Naive thymus-derived CD4-positive, alpha-beta T cell (primary cell): ENCODE data around the gene PACRG. TPM values are rescaled to one million over a fixed set of nuclear protein-coding genes. Genes with fewer than 3 reads are reported as not detected.

ENCODE experiments used
- ATAC-seq: fragments of 150-1000 bp; cut with Tn5 transposase; 2 replicates; pipeline ENCODE4 v1.10.0; 2021; ENCODE audit warnings: mild to moderate bottlenecking, moderate library complexity
- CTCF ChIA-PET: fragments of 350-600 bp; sonication (Branson Sonifier 250); formaldehyde crosslinking; loops from one replicate; lab custom pipeline; 2021; ENCODE audit warnings: antibody characterized with exemption; lab: Charles Lee
- POLR2A ChIA-PET: fragments of 350-600 bp; sonication (Branson Sonifier 250); formaldehyde crosslinking; loops from one replicate; lab custom pipeline; 2021; ENCODE audit warnings: antibody characterized with exemption, inconsistent platforms; lab: Charles Lee
- DNase-seq, 9 donors: peaks; one replicate each; pipeline versions ENCODE4 v3.0.0 to v3.0.0-alpha.2; 2020 to 2022; ENCODE audit warnings: mixed read lengths in 1 of 9
- H3K27ac ChIP-seq: one replicate; pipeline ENCODE4 v1.7.0; 2013; ENCODE audit warnings: mild to moderate bottlenecking, low read depth, low read length, moderate library complexity
- H3K27me3 ChIP-seq, 2 donors: one replicate each; pipeline ENCODE4 v1.7.0; 2013; ENCODE audit warnings: low read length in 2 of 2, mild to moderate bottlenecking in 2 of 2, moderate library complexity in 2 of 2; ENCODE audit not compliant: control insufficient read depth in 2 of 2, insufficient read depth in 2 of 2
- H3K36me3 ChIP-seq, 3 experiments: 1 replicate in 2 of 3; 2 replicates in 1 of 3; pipeline ENCODE4 v1.7.0; 2013; ENCODE audit warnings: low read length in 3 of 3, mild to moderate bottlenecking in 3 of 3, moderate library complexity in 1 of 3; ENCODE audit not compliant: insufficient read depth in 3 of 3, control insufficient read depth in 2 of 3
- H3K4me1 ChIP-seq, 2 donors: one replicate each; pipeline ENCODE4 v1.7.0; 2013; ENCODE audit warnings: low read length in 2 of 2, mild to moderate bottlenecking in 2 of 2, moderate library complexity in 1 of 2; ENCODE audit not compliant: control insufficient read depth in 2 of 2, insufficient read depth in 2 of 2
- H3K4me3 ChIP-seq: 2 replicates; pipeline ENCODE4 v1.7.0; 2013; ENCODE audit warnings: mild to moderate bottlenecking, low read length
- H3K9me3 ChIP-seq, 3 experiments: 1 replicate in 2 of 3; 2 replicates in 1 of 3; pipeline ENCODE4 v1.7.0; 2013; ENCODE audit warnings: low read length in 3 of 3; ENCODE audit not compliant: control insufficient read depth in 2 of 3
- H3K27ac Mint-ChIP-seq, 9 donors: one replicate each; pipeline ENCODE4 v1.8.0; 2020 to 2022; ENCODE audit warnings: mixed read lengths in 9 of 9, mild to moderate bottlenecking in 8 of 9, moderate library complexity in 5 of 9, inconsistent platforms in 2 of 9
- H3K27me3 Mint-ChIP-seq, 5 donors: one replicate each; pipeline ENCODE4 v1.8.0; 2021 to 2022; ENCODE audit warnings: mixed read lengths in 5 of 5, mild to moderate bottlenecking in 1 of 5
- H3K36me3 Mint-ChIP-seq, 5 donors: one replicate each; pipeline ENCODE4 v1.8.0; 2020 to 2022; ENCODE audit warnings: mixed read lengths in 5 of 5, mild to moderate bottlenecking in 3 of 5, inconsistent platforms in 1 of 5
- H3K4me1 Mint-ChIP-seq, 7 donors: one replicate each; pipeline ENCODE4 v1.8.0; 2020 to 2022; ENCODE audit warnings: mixed read lengths in 7 of 7, mild to moderate bottlenecking in 3 of 7, inconsistent platforms in 1 of 7
- H3K4me3 Mint-ChIP-seq, 10 donors: one replicate each; pipeline ENCODE4 v1.8.0; 2020 to 2022; ENCODE audit warnings: mild to moderate bottlenecking in 10 of 10, mixed read lengths in 10 of 10, moderate library complexity in 6 of 10, inconsistent platforms in 2 of 10
- H3K9me3 Mint-ChIP-seq, 11 donors: one replicate each; pipeline ENCODE4 v1.8.0; 2020 to 2022; ENCODE audit warnings: mixed read lengths in 11 of 11, mild to moderate bottlenecking in 4 of 11, inconsistent platforms in 1 of 11, moderate library complexity in 1 of 11
- intact Hi-C, 2 donors: fragments of 100-400 bp; cut with micrococcal nuclease; formaldehyde crosslinking; loops; one replicate each; pipeline ENCODE4 v1.15.1; 2023
- polyA plus RNA-seq, 2 donors: library from polyadenylated mRNA; unstranded; fragments of 300-500 nt; fragmentation: Illumina TruSeq; gene quantifications; one replicate each; pipeline ENCODE4 v1.2.3, GENCODE V29; 2021
- total RNA-seq, 6 experiments: library from RNA in 5 of 6; stranded (reverse) in 5 of 6; gene quantifications; 1 replicate in 5 of 6; 2 replicates in 1 of 6; pipeline ENCODE4 v1.2.3 and lab custom pipeline; 2021 to 2026

The PACRG gene
- total and polyA plus RNA-seq, 7 experiments from 2014 or later, result 0.89 to 2.2 (median 1.5) TPM; not detected in 1

GRCh38 chr6:163284151-163284550 lies 556.4 kb downstream of the PACRG start:
- Mint-ChIP-seq H3K36me3 (peaks cover 0 to 5% (median 0%) of the 10 kb centered on the region in 5 donors), H3K9me3 (peaks cover 0 to 4% (median 0%) of the 10 kb centered on the region in 11 donors), H3K27me3 (peaks cover 0 to 21% (median 15%) of the 10 kb centered on the region in 5 donors), H3K27ac (no peak overlapping the region), H3K4me3 (no peak overlapping the region), H3K4me1 (peaks cover 0 to 3% (median 0%) of the 10 kb centered on the region in 7 donors)
- DNase-seq (no peak), ATAC-seq (no peak)
- no peaks in the 10 kb centered on the region for H3K9me3 ChIP-seq
- H3K27ac ChIP-seq, result no peak overlapping the region
- H3K36me3 ChIP-seq, result no peaks in the 10 kb centered on the region
- H3K4me1 ChIP-seq, result no peaks in the 10 kb centered on the region
- H3K27me3 ChIP-seq, result no peaks in the 10 kb centered on the region
- ChIA-PET POLR2A (no interaction called here), CTCF (no interaction called here)
- intact Hi-C loops, result no loop called here
- H3K4me3 ChIP-seq, result no peak overlapping the region

GRCh38 chr6:163285691-163286090 lies 557.9 kb downstream of the PACRG start:
- DNase-seq (no peak), ATAC-seq (no peak)
- intact Hi-C loops, result no loop called here
- peaks cover 0 to 18% (median 6%) of the 10 kb centered on the region in 5 donors for H3K27me3 Mint-ChIP-seq
- H3K4me1 ChIP-seq, result no peaks in the 10 kb centered on the region
- no peak overlapping the region for H3K27ac Mint-ChIP-seq
- H3K36me3 ChIP-seq, result no peaks in the 10 kb centered on the region
- peaks cover 0 to 2% (median 0%) of the 10 kb centered on the region in 7 donors for H3K4me1 Mint-ChIP-seq
- no peak overlapping the region for H3K4me3 Mint-ChIP-seq
- CTCF ChIA-PET, result no interaction called here
- no peak overlapping the region for H3K27ac ChIP-seq
- H3K9me3 ChIP-seq, result no peaks in the 10 kb centered on the region
- peaks cover 0 to 3% (median 0%) of the 10 kb centered on the region in 5 donors for H3K36me3 Mint-ChIP-seq
- H3K4me3 ChIP-seq, result no peak overlapping the region
- POLR2A ChIA-PET, result no interaction called here
- H3K27me3 ChIP-seq, result no peaks in the 10 kb centered on the region
- peaks cover 0 to 2% (median 0%) of the 10 kb centered on the region in 11 donors for H3K9me3 Mint-ChIP-seq

GRCh38 chr6:163287626-163288025 lies 559.9 kb downstream of the PACRG start:
- ATAC-seq (no peak), DNase-seq (no peak)
- Histone ChIP-seq H3K4me1 (no peaks in the 10 kb centered on the region), H3K27me3 (no peaks in the 10 kb centered on the region), H3K9me3 (no peaks in the 10 kb centered on the region), H3K27ac (no peak overlapping the region), H3K4me3 (no peak overlapping the region), H3K36me3 (no peaks in the 10 kb centered on the region)
- H3K4me3 Mint-ChIP-seq, result no peak overlapping the region
- intact Hi-C loops, result no loop called here
- ChIA-PET POLR2A (no interaction called here), CTCF (no interaction called here)
- no peaks in the 10 kb centered on the region for H3K36me3 Mint-ChIP-seq
- H3K9me3 Mint-ChIP-seq, result peaks cover 0 to 4% (median 0%) of the 10 kb centered on the region in 11 donors
- H3K4me1 Mint-ChIP-seq, result no peaks in the 10 kb centered on the region
- no peak overlapping the region for H3K27ac Mint-ChIP-seq
- peaks cover 0 to 14% (median 4%) of the 10 kb centered on the region in 5 donors for H3K27me3 Mint-ChIP-seq

GRCh38 chr6:163288066-163288465 lies 560.3 kb downstream of the PACRG start:
- H3K4me3 Mint-ChIP-seq, result no peak overlapping the region
- Histone ChIP-seq H3K4me1 (no peaks in the 10 kb centered on the region), H3K27me3 (no peaks in the 10 kb centered on the region), H3K27ac (no peak overlapping the region), H3K4me3 (no peak overlapping the region), H3K9me3 (no peaks in the 10 kb centered on the region), H3K36me3 (no peaks in the 10 kb centered on the region)
- DNase-seq (no peak), ATAC-seq (no peak)
- H3K4me1 Mint-ChIP-seq, result no peaks in the 10 kb centered on the region
- intact Hi-C loops, result no loop called here
- H3K27ac Mint-ChIP-seq, result no peak overlapping the region
- ChIA-PET CTCF (no interaction called here), POLR2A (no interaction called here)
- peaks cover 0 to 4% (median 0%) of the 10 kb centered on the region in 11 donors for H3K9me3 Mint-ChIP-seq
- H3K36me3 Mint-ChIP-seq, result no peaks in the 10 kb centered on the region
- peaks cover 0 to 12% (median 4%) of the 10 kb centered on the region in 5 donors for H3K27me3 Mint-ChIP-seq

- Histone ChIP-seq H3K4me1 (no peaks in the 10 kb centered on the region), H3K9me3 (no peaks in the 10 kb centered on the region), H3K27ac (no peak overlapping the region), H3K36me3 (no peaks in the 10 kb centered on the region), H3K27me3 (no peaks in the 10 kb centered on the region), H3K4me3 (no peak overlapping the region)
- Mint-ChIP-seq H3K4me3 (no peak overlapping the region), H3K27ac (no peak overlapping the region), H3K9me3 (peaks cover 0 to 4% (median 0%) of the 10 kb centered on the region in 11 donors), H3K36me3 (no peaks in the 10 kb centered on the region), H3K4me1 (no peaks in the 10 kb centered on the region), H3K27me3 (peaks cover 0 to 10% (median 4%) of the 10 kb centered on the region in 5 donors)
- POLR2A ChIA-PET, result no interaction called here
- intact Hi-C loops, result no loop called here
- DNase-seq, result no peak
- CTCF ChIA-PET, result no interaction called here
- ATAC-seq, result no peak
Observed at GRCh38 chr6:163288915-163289314, 561.1 kb downstream of the PACRG start.

GRCh38 chr6:163289447-163289846 lies 561.7 kb downstream of the PACRG start:
- H3K4me1 ChIP-seq, result no peaks in the 10 kb centered on the region
- H3K4me3 Mint-ChIP-seq, result no peak overlapping the region
- H3K36me3 Mint-ChIP-seq, result no peaks in the 10 kb centered on the region
- no peak overlapping the region for H3K27ac Mint-ChIP-seq
- H3K9me3 Mint-ChIP-seq, result peaks cover 0 to 4% (median 0%) of the 10 kb centered on the region in 11 donors
- no peaks in the 10 kb centered on the region for H3K36me3 ChIP-seq
- no peaks in the 10 kb centered on the region for H3K4me1 Mint-ChIP-seq
- H3K27me3 Mint-ChIP-seq, result peaks cover 0 to 10% (median 4%) of the 10 kb centered on the region in 5 donors
- CTCF ChIA-PET, result no interaction called here
- DNase-seq (no peak), ATAC-seq (no peak)
- H3K27me3 ChIP-seq, result no peaks in the 10 kb centered on the region
- intact Hi-C loops, result no loop called here
- no peak overlapping the region for H3K27ac ChIP-seq
- no peaks in the 10 kb centered on the region for H3K9me3 ChIP-seq
- H3K4me3 ChIP-seq, result no peak overlapping the region
- POLR2A ChIA-PET, result no interaction called here

- H3K27me3 ChIP-seq, result no peaks in the 10 kb centered on the region
- no peaks in the 10 kb centered on the region for H3K4me1 ChIP-seq
- H3K9me3 Mint-ChIP-seq, result peaks cover 0 to 4% (median 0%) of the 10 kb centered on the region in 11 donors
- H3K27me3 Mint-ChIP-seq, result peaks cover 0 to 6% (median 0%) of the 10 kb centered on the region in 5 donors
- H3K9me3 ChIP-seq, result no peaks in the 10 kb centered on the region
- no peaks in the 10 kb centered on the region for H3K36me3 ChIP-seq
- H3K36me3 Mint-ChIP-seq, result no peaks in the 10 kb centered on the region
- H3K4me3 Mint-ChIP-seq, result no peak overlapping the region
- ATAC-seq, result no peak
- ChIA-PET CTCF (no interaction called here), POLR2A (no interaction called here)
- H3K27ac Mint-ChIP-seq, result no peak overlapping the region
- no peak overlapping the region for H3K4me3 ChIP-seq
- no peaks in the 10 kb centered on the region for H3K4me1 Mint-ChIP-seq
- no peak overlapping the region for H3K27ac ChIP-seq
- DNase-seq, result no peak
- intact Hi-C loops, result no loop called here
Observed at GRCh38 chr6:163290545-163291274, 562.9 kb downstream of the PACRG start.
